Epidermal melanocyte (primary cell): ENCODE data around the gene CEACAM21.

Source experiments
- DNase-seq: peaks from one replicate; pipeline ENCODE4 v3.0.0; 2011; ENCODE audit warnings: low spot score; ENCODE audit not compliant: insufficient read length

The CEACAM21 gene

DNA sequence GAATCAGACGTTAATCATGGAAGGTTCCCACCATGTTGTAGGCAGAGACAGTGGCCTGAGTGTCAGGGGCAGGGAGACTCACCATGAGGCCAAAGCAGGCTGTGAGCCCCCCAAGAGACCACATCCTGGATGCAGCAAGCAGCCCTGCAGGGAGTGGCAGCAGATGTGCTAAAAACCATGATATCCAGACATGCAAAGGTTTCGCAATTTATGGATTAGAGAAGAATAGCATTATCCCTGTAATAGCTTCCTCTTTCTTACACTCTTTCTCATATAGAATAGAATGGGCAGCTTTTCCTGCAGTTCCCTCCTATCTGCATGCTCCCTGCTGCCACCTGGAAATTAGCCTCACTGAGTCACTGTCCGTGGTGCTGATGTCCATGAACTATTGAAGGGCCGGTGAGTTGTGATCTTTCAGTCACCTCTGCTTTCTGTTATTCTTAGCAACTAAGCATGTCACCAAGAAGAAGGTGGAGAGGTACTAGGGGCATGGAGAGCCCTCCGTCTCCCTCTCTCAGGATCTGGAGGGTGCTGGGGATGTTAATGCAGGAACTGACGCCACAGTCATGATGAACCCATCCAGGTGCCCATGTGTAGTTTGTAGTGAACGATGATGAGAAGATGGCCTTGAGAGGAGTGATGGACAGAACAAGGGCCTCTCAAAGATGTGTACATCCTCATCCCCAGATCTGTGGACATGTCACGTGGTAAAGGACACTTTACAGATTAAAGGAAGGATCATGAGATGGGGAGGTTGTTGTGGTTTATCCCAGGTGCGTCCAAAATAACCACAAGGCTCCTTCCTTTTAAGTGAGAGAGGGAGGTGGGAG, 41.0 kb downstream of the CEACAM21 start:
- no peak for DNase-seq

- DNase-seq = no peak
Measured at GRCh38 chr19:41617941-41618730, 42.2 kb downstream of the CEACAM21 start.

- DNase-seq = no peak
Measured at GRCh38 chr19:41619018-41619556, 43.1 kb downstream of the CEACAM21 start.

- DNase-seq = no peak
Measured at GRCh38 chr19:41620171-41620570, 44.2 kb downstream of the CEACAM21 start.

DNA sequence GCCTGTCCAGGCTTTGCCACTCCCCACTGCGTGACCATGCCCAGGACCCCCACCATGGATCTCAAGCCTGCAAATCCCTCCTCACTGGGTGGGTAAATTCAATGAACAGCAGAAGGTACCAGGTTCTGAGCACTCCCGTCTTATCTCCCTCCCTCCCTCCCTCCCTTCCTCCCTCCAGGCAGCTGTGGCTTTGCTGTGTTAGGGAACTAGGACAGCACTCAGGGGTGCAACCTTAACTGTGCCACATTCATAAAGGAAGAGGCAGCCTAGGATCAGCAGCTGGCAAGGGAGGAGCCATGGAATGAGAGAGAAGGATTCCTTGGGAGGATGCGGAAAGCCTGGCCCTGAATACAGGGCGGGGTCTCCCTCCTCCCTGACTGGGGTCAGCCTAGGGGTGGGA, 45.3 kb downstream of the CEACAM21 start:
- DNase-seq = no peak

- no peak for DNase-seq
Measured at GRCh38 chr19:41621654-41622053, 45.7 kb downstream of the CEACAM21 start.

DNA sequence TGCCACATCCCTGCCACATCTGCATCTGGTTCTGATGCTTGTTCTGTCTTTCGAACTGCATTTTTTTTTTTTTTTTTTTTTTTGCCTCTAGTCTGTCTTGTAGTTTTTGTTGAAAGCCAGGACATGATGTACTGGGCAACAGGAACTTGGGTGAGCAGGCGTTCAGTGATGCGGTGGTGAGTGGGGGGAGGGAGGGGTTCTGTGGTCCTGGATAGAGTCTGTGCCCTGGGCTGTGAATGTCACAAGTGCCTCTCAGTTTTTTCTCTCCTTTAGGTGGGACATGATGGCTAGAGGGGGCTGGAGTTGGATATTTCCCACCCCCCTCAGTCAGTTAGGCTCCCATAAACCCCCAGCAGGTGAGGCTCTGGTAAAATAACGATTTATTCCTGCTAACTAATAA, 47.4 kb downstream of the CEACAM21 start:
- DNase-seq = no peak

DNA sequence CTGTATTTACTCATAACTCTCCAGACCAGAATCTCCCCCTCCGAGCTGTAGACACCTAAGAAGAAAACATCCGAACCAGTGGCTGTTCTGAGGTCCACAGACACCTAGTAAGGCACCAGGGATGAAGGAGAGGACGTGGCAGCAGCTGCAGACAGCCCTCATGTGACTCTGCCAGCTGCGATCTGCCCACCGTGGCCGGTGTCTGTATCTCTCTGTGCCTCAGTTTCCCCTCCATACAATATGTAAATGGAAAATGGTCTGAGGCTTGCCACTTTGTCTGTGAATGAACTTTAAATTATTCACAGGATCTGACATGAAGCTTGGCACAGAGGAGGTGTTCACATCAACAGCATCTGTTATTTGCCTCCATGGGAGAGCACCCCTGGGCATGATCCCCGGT, 48.5 kb downstream of the CEACAM21 start:
- DNase-seq = no peak

DNA sequence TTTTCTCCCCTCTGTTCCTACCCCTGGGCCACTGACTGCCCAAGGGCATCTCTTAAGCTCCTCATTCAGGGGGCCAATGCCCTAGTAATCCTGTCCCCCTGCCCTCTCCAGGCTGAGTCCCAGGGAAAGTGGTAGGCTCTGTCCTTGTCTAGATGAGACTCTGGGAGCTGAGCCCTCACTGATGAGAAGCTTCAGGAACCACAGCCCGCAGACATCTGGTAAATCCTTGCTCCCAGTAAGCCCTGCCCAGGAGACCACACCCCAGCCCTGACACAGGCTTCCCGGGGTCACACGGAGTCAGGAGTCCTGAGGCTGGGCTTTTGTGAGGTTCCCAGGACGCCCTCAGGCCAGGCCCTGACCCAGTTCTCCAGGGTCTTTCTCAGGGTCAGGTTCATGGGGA, 49.0 kb downstream of the CEACAM21 start:
- DNase-seq = no peak

DNA sequence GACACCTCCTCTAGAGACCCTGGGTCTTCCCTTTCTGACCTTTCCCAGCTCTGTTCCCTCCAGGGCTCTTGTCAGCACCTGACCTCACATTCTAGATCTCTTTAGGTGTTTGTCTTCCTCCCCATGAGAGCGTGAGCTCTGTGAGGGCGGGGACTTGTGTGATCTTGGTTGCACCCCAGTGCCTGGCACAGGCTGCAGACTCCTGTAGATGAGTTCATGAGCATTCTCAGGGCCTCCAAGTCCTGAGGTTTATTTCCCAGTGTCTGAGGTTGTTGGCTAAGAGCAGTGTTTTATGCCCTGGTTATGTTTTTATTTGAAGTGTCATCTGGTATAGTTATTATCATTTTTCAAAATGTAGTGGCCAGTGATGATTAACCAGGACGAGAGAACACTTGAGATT, 50.3 kb downstream of the CEACAM21 start:
- no peak for DNase-seq

- DNase-seq = no peak
Measured at GRCh38 chr19:41626877-41627276, 50.9 kb downstream of the CEACAM21 start, which contains the start of gene CEACAM4. Gene CEACAM4 (minus strand): TSS chr19:41627074. CDS start chr19:41626963, 111 bp downstream.

GRCh38 chr19:41627966-41628675, 52.2 kb downstream of the CEACAM21 start:
- no peak for DNase-seq
